IMR-90 (cell line): ENCODE data around the gene COX6A1. TPM values are rescaled to one million over a fixed set of nuclear protein-coding genes. Genes with fewer than 3 reads are reported as not detected.

Experiments used
- ATAC-seq: fragments of 200-7000 bp; cut with Tn5 transposase; 2 replicates; pipeline ENCODE4 v1.9.1; 2020; ENCODE audit warnings: low read depth, mild to moderate bottlenecking, moderate library complexity
- BruUV-seq: library from RNA; stranded (reverse); fragments of 400-500 nt; replicated peaks from 2 replicates; lab custom pipeline; 2021; lab: Mats Ljungman, UMichigan
- CTCF ChIA-PET: fragments of 300-600 bp; formaldehyde crosslinking; extraction: SDS; loops from one replicate; lab custom pipeline; 2021; ENCODE audit warnings: antibody characterized with exemption; lab: Yijun Ruan, JAX
- POLR2A ChIA-PET: fragments of 300-600 bp; sonication (Branson Sonifier 250); formaldehyde crosslinking; loops from one replicate; lab custom pipeline; 2022; ENCODE audit warnings: antibody characterized with exemption; ENCODE audit not compliant: unreplicated experiment; lab: Charles Lee
- DNase-seq: peaks from one replicate; pipeline ENCODE4 v3.0.0; 2013
- H2AFZ ChIP-seq: replicated peaks from 2 replicates; pipeline ENCODE3; 2013; ENCODE audit warnings: low read length, mild to moderate bottlenecking; ENCODE audit not compliant: poor library complexity
- H2AK5ac ChIP-seq: 2 replicates; pipeline ENCODE4 v1.6.1; 2013; ENCODE audit warnings: low read depth, low read length, inconsistent platforms
- H2AK9ac ChIP-seq: replicated peaks from 2 replicates; pipeline ENCODE3; 2013; ENCODE audit warnings: mild to moderate bottlenecking, low read depth, low read length, moderate library complexity; ENCODE audit not compliant: poor library complexity
- H2BK120ac ChIP-seq: 2 replicates; pipeline ENCODE4 v1.6.1; 2013; ENCODE audit warnings: low read depth, low read length, inconsistent platforms
- H2BK15ac ChIP-seq: 3 replicates; pipeline ENCODE4 v1.6.1; 2013; ENCODE audit warnings: low read depth, low read length, inconsistent platforms
- H2BK20ac ChIP-seq: 2 replicates; pipeline ENCODE4 v1.6.1; 2013; ENCODE audit warnings: low read depth, mild to moderate bottlenecking, inconsistent platforms, low read length, moderate library complexity
- H2BK5ac ChIP-seq: 2 replicates; pipeline ENCODE4 v1.6.1; 2013; ENCODE audit warnings: mild to moderate bottlenecking, low read depth, low read length, inconsistent platforms; ENCODE audit not compliant: poor library complexity, severe bottlenecking
- H3K14ac ChIP-seq: replicated peaks from 2 replicates; pipeline ENCODE4 v1.6.1; 2013; ENCODE audit warnings: low read depth, low read length, inconsistent platforms
- H3K18ac ChIP-seq: 2 replicates; pipeline ENCODE4 v1.6.1; 2013; ENCODE audit warnings: low read depth, low read length, control low read depth
- H3K23ac ChIP-seq: 2 replicates; pipeline ENCODE4 v1.6.1; 2013; ENCODE audit warnings: low read depth, low read length, inconsistent platforms
- H3K27ac ChIP-seq: 2 replicates; pipeline ENCODE4 v1.5.1; 2013; ENCODE audit warnings: mild to moderate bottlenecking, control low read depth, low read length; ENCODE audit not compliant: insufficient read depth
- H3K27me3 ChIP-seq: 2 replicates; pipeline ENCODE4 v1.6.1; 2013; ENCODE audit warnings: low read length; ENCODE audit not compliant: control insufficient read depth, insufficient read depth
- H3K36me3 ChIP-seq: 2 replicates; pipeline ENCODE4 v1.6.1; 2013; ENCODE audit warnings: low read length, mixed read lengths; ENCODE audit not compliant: control insufficient read depth, insufficient read depth
- H3K4ac ChIP-seq: 2 replicates; pipeline ENCODE4 v1.6.1; 2013; ENCODE audit warnings: low read depth, low read length, inconsistent platforms
- H3K4me1 ChIP-seq: 2 replicates; pipeline ENCODE4 v1.6.1; 2013; ENCODE audit warnings: low read length, mixed read lengths; ENCODE audit not compliant: control insufficient read depth, insufficient read depth
- H3K4me2 ChIP-seq: 2 replicates; pipeline ENCODE4 v1.6.1; 2013; ENCODE audit warnings: low read depth, mild to moderate bottlenecking, control low read depth, low read length, moderate library complexity
- H3K4me3 ChIP-seq: 2 replicates; pipeline ENCODE4 v1.5.1; 2013; ENCODE audit warnings: low read depth, mild to moderate bottlenecking, control low read depth, low read length, moderate library complexity; ENCODE audit not compliant: insufficient read depth
- H3K56ac ChIP-seq: 2 replicates; pipeline ENCODE4 v1.6.1; 2013; ENCODE audit warnings: low read length, inconsistent platforms; ENCODE audit not compliant: insufficient read depth; ENCODE audit errors: extremely low read depth
- H3K79me1 ChIP-seq, 2 experiments: 2 replicates each; pipeline ENCODE4 v1.6.1; 2013; ENCODE audit warnings: low read length in 2 of 2, inconsistent platforms in 1 of 2, low read depth in 1 of 2
- H3K9ac ChIP-seq: 2 replicates; pipeline ENCODE4 v1.6.1; 2013; ENCODE audit warnings: low read depth, low read length, control low read depth
- H3K9me1 ChIP-seq: 2 replicates; pipeline ENCODE4 v1.6.1; 2013; ENCODE audit warnings: low read length, inconsistent platforms; ENCODE audit not compliant: insufficient read depth
- H3K9me3 ChIP-seq: 2 replicates; pipeline ENCODE4 v1.6.1; 2013; ENCODE audit warnings: low read length; ENCODE audit not compliant: control insufficient read depth, insufficient read depth
- H4K20me1 ChIP-seq: 2 replicates; pipeline ENCODE4 v1.6.1; 2013; ENCODE audit warnings: low read length, inconsistent platforms; ENCODE audit not compliant: insufficient read depth
- H4K5ac ChIP-seq: 2 replicates; pipeline ENCODE4 v1.6.1; 2013; ENCODE audit warnings: mild to moderate bottlenecking, low read depth, low read length, control low read depth
- H4K8ac ChIP-seq, 2 experiments: 2 replicates each; pipeline ENCODE4 v1.6.1; 2013; ENCODE audit warnings: low read depth in 2 of 2, low read length in 2 of 2, control low read depth in 1 of 2, inconsistent platforms in 1 of 2
- H4K91ac ChIP-seq: 2 replicates; pipeline ENCODE4 v1.6.1; 2013; ENCODE audit warnings: low read depth, low read length, inconsistent platforms; ENCODE audit not compliant: insufficient read depth
- BHLHE40 ChIP-seq: fragments of 150-350 bp; IDR thresholded peaks from 2 replicates; pipeline ENCODE4 v1.6.1; 2016; ENCODE audit warnings: mild to moderate bottlenecking, low read depth, low read length
- CEBPB ChIP-seq: IDR thresholded peaks from 2 replicates; pipeline ENCODE4 v1.6.1; 2012; ENCODE audit warnings: low read depth, low read length, improper control_type of control experiment
- CTCF ChIP-seq: conservative IDR thresholded peaks from 2 replicates; pipeline ENCODE4 v1.5.1; 2012; ENCODE audit warnings: mild to moderate bottlenecking, low read depth, low read length, improper control_type of control experiment
- MAZ ChIP-seq: IDR thresholded peaks from 2 replicates; pipeline ENCODE4 v1.6.1; 2012; ENCODE audit warnings: low read depth, mild to moderate bottlenecking, low read length, improper control_type of control experiment, moderate library complexity, borderline replicate concordance
- MXI1 ChIP-seq: IDR thresholded peaks from 2 replicates; pipeline ENCODE4 v1.6.1; 2012; ENCODE audit warnings: low read depth, mild to moderate bottlenecking, low read length, moderate library complexity, borderline replicate concordance
- RAD21 ChIP-seq: IDR thresholded peaks from 2 replicates; pipeline ENCODE4 v1.6.1; 2012; ENCODE audit warnings: low read length, improper control_type of control experiment
- RFX5 ChIP-seq: IDR thresholded peaks from 2 replicates; pipeline ENCODE4 v1.8.0; 2012; ENCODE audit warnings: low read depth, mild to moderate bottlenecking, low read length, moderate library complexity
- USF2 ChIP-seq: fragments of 150-350 bp; IDR thresholded peaks from 2 replicates; pipeline ENCODE4 v1.6.1; 2017; ENCODE audit warnings: mild to moderate bottlenecking, antibody characterized with exemption, low read length, low read depth
- WGBS, 2 experiments: methylation state at CpG; one replicate each; pipeline versions ENCODE4 v1.1.5 to v1.1.7; 2013; ENCODE audit warnings: missing lambda C conversion rate in 2 of 2; ENCODE audit not compliant: insufficient read length in 1 of 2; ENCODE audit errors: extremely low coverage in 2 of 2; 5-methylcytosine and 5-hydroxymethylcytosine counted together
- dilution Hi-C: fragments of 300-500 bp; cut with HindIII; formaldehyde crosslinking; loops from one replicate; pipeline ENCODE4 v1.14.3; 2018; ENCODE audit warnings: low sequenced_read_pairs; ENCODE audit not compliant: unreplicated experiment
- in situ Hi-C: fragments of 300-500 bp; cut with MboI; formaldehyde crosslinking; loops from 3 replicates; pipeline ENCODE4 v1.14.3; 2019; ENCODE audit warnings: low sequenced_read_pairs, inconsistent platforms, mixed read lengths
- intact Hi-C: fragments of 100-400 bp; cut with micrococcal nuclease; formaldehyde crosslinking; loops from 2 replicates; pipeline ENCODE4 v1.10.0; 2022
- polyA plus RNA-seq, 3 experiments: library from polyadenylated mRNA; depleted of rRNA; stranded (reverse); fragments of >200 nt; gene quantifications; 2 replicates each; pipeline ENCODE4 v1.2.3, GENCODE V29; 2012; ENCODE audit warnings: low replicate concordance in 1 of 3
- total RNA-seq: library from RNA; depleted of rRNA; stranded (reverse); fragments of >200 nt; gene quantifications from 2 replicates; pipeline ENCODE4 v1.2.3, GENCODE V29; 2012

COX6A1 gene
- total and polyA plus RNA-seq, 2 of the 4 experiments (the other 2 are of a cell fraction), result 396 to 541 TPM

GRCh38 chr12:120447992-120448391 lies 10.1 kb downstream of the COX6A1 start:
- Histone ChIP-seq H2AFZ (no peak overlapping the region), H3K23ac (no peak overlapping the region), H3K18ac (no peak overlapping the region), H3K4me2 (no peak overlapping the region), H2BK120ac (no peak overlapping the region), H2BK15ac (no peak overlapping the region), H3K9me1 (no peaks in the 10 kb centered on the region), H3K4ac (no peak overlapping the region), H4K91ac (no peak overlapping the region), H3K79me1 (peaks cover 21 to 57% of the 10 kb centered on the region in 2 experiments), H4K8ac (no peak overlapping the region), H2AK9ac (no peak overlapping the region), H3K56ac (no peak overlapping the region), H2BK20ac (no peak overlapping the region), H3K27ac (no peak overlapping the region), H2AK5ac (no peak overlapping the region), H3K9ac (no peak overlapping the region), H3K14ac (no peak overlapping the region), H3K27me3 (no peaks in the 10 kb centered on the region), H3K9me3 (no peaks in the 10 kb centered on the region), H2BK5ac (no peak overlapping the region), H4K20me1 (peaks cover 4% of the 10 kb centered on the region; the same call in 1 of the 2 replicates), H4K5ac (no peak overlapping the region), H3K36me3 (peaks cover 17% of the 10 kb centered on the region), H3K4me3 (no peak overlapping the region), H3K4me1 (peaks cover 5% of the 10 kb centered on the region)
- BruUV-seq, result no TSS peak
- dilution Hi-C loops, result no loop called here
- ChIA-PET POLR2A (no interaction called here), CTCF (interaction anchor here (1.0 kb wide), 1 partner anchor 18 kb away, joined by 4 read pairs; no protein-coding TSS in a partner anchor)
- in situ Hi-C loops, result loop anchor here (25.0 kb wide), 1 partner anchor 111 kb away; the partner anchor contains the start of gene PLA2G1B
- DNase-seq (no peak), ATAC-seq (no peak)
- WGBS, 2 experiments, result 100% methylated on average over 2 of the region's 4 CpGs; no CpG with 5 or more reads in 1 of the 2 experiments
- intact Hi-C loops, result no loop called here
- TF ChIP-seq MAZ (no peak), CEBPB (no peak), BHLHE40 (no peak), MXI1 (no peak), RAD21 (no peak), USF2 (no peak), RFX5 (no peak), CTCF (no peak)
